GM23248 (cell line): ENCODE data around the gene PPP1R9A.

Experiments
- EZH2 ChIP-seq: fragments of 200-600 bp; sonication (generic); IDR thresholded peaks from 2 replicates; pipeline ENCODE4 v1.6.1; 2018; ENCODE audit warnings: antibody characterized with exemption, mild to moderate bottlenecking; ENCODE audit not compliant: insufficient read depth, poor library complexity, severe bottlenecking
- EZH2phosphoT487 ChIP-seq: fragments of 200-600 bp; sonication (generic); IDR thresholded peaks from 2 replicates; pipeline ENCODE4 v1.6.1; 2018; ENCODE audit warnings: antibody characterized with exemption, moderate library complexity, mild to moderate bottlenecking, low read depth; ENCODE audit not compliant: insufficient read depth

- TF ChIP-seq EZH2phosphoT487 = no peak
- no peak for TF ChIP-seq EZH2
These were observed 32.8 kb downstream of the PPP1R9A start for GRCh38 chr7:94940241-94940640.
